HG03025 (cell line): ENCODE results near the gene RCAN2.
"Not testable (repeated sequence)": the region's sequence is repeated elsewhere in the genome, so short reads cannot be mapped to it uniquely, and the experiment has no call there.

Experiments used
- ATAC-seq: cut with Tn5 transposase; IDR thresholded peaks from one replicate; pipeline ENCODE4 v1.9.1; 2021; ENCODE audit warnings: mild to moderate bottlenecking, moderate library complexity; ENCODE audit not compliant: unreplicated experiment, low FRiP score

RCAN2 gene

DNA sequence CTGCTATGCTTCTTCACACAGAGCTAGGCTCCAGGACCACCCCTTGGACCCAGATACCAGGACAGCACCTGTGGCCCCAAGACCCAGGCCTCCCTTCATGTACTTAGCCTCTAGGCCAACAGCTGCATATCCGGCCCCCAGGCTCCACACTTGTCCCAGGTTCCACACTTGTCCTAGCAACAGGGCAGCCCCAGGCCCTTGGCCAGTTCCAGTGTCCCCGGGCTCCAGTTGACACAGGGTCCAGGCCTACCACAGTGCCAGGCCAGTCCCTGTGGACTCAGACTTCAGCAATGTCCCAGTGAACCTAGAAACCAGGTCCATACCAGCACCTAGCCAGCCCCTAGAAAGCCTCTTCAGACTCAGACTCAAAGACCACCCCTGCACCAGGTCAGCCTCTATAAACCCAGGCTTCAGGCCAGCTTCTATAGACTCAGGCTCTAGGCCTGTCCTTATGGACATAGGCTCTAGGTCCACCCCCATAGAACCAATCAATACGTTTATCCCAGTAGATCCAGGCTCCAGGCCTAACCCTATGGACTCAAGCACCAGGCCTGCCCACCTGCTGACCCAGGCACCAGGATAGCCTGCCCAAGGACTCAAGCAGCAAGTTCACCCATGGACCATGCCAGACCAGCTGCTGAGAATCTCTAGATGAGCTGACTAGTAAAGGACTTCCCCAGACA lies 46.3 kb downstream of the RCAN2 start:
- ATAC-seq = no peak

DNA sequence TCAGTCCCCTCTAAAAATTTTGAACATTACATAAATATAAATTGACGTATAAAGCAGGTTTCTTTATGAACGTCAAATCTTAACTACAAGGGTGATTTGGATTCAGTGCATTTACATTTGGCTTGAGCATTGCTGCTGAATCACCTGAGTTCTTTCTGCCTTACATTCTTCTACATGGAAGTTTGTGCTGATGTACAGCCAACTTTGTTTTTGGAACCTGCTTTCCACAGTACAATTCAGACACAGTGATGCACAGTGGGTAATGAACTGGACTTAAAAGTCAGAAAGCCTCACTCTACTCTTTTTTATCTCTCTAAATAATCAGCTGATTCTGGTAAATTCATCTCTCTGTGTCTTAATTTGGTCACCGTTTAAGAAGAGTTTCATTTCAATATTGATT lies 47.6 kb downstream of the RCAN2 start:
- ATAC-seq = no peak

DNA sequence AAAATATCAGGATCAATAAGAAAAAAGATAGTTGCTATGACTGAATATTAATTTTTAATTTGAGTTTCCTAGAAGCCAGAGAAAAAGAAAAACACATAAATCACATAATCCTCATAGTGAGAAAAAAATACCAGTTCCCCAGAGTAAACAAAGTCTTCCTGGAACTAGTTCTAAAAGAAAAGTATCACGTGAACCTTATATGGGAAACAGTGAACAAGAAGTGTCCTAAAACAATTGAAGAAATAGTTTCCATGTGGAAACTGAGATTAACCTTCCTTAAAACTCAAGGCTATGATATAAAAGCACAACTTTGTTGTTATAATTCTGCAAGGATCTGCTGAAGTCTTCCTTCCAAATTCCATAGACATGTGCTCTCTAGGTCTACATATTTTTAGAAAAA lies 50.6 kb downstream of the RCAN2 start:
- ATAC-seq = no peak

DNA sequence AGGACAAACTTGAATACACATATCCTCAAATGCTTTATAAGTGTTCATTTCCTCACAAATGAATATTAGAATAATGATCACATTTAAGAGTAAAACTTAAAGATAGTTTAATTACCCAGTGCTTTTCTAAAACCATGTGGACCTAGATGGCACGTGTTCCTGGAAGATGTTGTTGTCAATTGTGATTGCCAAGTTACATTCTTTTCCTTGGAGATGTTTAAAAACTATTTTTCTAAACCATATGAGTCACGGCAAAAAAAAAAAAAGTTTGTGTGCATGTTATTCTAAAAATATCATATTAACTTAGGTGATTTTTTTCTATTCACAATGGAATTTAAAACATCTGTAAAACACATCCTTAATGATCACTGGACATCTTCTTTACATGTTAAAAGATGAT lies 51.1 kb downstream of the RCAN2 start:
- ATAC-seq = no peak

DNA sequence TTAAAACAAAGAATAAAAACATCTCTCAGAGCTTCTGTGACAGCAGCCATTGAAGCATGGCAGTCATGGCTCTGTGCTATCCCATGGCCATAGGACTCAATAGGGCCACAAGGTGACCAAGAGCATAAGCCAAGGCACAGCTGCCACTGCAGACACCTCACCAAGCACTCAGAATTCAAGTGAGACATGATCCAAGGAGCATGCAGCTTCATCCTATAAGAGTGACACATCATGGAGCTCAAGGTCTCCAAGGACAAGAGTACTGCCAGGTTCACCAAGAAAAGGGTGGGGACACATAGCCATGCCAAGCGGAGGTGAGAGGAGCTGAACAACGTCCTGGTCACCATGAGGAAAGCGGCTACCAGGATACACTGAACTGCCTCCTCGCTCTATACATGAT lies 53.0 kb downstream of the RCAN2 start:
- ATAC-seq = no peak

DNA sequence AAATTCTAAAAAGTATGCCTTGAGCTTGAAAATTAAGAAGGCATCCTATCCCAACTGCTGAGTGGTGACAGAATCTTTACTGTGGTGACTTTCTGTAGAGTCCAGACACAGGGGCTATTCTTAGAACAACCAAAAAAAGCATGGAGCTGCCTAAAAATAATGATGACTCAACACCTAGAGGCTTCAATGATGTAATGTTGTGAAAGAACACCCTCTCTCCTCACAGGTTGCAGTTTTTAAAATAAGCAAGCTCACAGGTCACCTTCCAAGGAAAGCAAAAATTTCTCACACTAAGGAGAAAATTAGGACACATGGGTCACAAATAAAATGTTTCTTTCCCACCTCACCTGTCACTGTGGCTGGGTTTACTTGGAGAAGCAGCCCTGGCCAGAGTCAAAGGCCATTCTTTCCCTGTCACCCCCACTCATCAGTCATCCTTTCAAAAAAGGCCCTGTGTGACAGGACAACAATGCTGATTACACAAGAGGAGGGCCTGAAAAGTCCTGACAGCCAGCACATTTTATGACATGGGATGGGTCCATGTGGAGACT lies 53.5 kb downstream of the RCAN2 start:
- ATAC-seq = no peak

DNA sequence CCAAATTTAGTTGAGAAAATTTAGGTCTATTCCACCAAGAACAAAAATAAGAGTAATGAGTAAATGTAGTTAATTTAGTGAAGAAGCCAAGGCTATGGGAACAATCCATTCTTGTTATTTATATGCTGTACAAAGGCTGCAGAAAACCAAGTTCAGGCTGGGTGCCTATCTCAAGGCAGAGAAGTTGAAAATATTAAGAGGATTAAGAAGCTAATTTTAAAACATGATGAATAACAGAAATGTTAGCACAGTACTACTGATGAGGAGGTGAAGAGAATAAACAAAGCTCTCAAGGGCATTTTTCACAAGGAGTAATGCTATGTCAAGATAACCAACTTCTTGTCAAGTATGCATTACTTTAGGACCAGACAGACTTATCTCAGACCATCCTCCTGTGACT lies 68.6 kb downstream of the RCAN2 start:
- ATAC-seq = no peak

DNA sequence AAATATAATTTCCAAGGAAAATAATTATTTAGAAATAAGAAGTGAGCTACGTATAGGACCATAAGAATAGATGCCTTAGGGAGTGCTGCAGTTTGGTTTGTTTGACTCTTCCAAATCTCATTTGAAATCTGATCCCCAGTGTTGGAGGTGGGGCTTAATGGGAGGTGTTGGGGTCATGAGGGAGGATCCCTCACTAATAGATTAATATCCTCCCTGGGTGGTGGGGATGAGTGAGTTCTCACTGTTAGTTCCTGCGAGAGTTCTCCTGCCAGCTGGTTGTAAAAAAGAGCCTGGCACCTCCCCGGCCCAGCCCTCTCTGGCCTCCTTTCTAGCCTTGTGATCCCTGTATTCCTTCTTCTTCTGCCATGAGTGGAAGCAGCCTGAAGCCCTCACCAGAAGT lies 69.3 kb downstream of the RCAN2 start:
- no peak for ATAC-seq

DNA sequence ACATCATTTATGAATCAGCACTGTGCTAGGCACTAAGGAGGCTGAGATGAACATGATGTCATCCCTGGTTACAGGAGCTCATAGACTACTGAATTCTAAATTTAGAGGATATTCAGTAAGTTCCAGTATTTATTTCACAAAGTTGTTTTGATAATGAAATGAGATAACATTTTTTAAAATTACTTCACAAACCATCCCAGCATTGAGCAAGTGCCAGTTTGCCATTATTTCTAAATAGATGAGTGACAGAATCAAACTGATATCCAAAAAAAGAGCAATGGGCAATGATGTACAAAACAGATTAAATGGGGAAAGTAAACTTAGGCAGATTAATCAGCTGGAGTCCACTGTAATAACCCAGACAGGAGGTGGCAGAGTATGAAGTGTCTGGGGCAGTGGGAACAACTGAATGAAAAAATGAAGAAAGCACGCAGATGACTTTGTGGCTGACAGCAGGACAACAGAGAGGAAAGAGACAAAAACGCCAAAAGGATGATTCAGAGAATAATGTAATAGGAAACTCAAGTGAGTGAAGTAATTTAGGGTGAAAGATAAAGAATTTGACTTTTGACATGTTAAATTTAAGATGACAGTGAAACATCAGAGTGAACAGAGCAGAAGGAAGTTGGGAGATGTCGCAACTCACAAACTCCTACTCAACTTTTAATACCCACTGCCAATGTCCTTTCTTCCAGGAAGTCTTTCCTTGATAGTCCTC lies 70.2 kb downstream of the RCAN2 start:
- ATAC-seq = no peak

DNA sequence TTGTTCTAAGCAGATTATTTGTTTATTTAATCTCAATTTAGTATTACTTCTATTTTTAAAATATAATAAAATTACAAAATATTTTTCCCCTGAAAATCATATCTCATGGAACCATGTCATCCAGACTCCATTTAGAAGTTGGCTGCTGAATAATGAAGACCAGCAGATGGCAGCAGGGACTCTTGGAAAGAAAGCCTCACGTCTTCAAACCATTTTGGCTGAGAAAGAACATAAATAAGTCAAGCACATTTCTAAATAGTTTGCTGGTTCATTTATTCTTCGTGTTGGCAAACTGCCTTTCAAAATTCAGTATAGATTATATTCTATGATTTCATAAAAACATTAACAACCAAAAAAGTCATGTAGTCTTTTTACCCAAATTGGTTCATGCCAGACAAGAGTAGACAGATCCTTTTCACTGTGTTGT lies 71.7 kb downstream of the RCAN2 start:
- ATAC-seq = no peak

DNA sequence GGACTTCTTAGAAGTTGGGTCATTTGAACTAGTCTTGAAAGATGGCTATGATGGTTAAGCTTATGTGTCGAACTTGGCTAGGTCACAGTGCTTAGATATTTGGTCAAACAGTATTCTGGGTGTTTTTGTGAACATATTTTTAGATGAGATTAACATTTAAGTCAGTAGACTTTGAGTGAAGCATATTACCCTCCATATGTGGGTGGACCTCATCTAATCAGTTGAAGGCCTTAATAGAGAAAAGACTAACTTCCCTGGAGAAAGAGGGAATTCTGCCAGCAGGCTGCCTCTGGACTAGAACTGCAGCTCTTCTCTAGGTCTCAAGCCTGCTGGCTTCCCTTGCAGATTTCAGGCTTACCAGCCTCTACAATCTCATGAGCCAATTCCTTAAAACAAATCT lies 76.9 kb downstream of the RCAN2 start:
- no peak for ATAC-seq

DNA sequence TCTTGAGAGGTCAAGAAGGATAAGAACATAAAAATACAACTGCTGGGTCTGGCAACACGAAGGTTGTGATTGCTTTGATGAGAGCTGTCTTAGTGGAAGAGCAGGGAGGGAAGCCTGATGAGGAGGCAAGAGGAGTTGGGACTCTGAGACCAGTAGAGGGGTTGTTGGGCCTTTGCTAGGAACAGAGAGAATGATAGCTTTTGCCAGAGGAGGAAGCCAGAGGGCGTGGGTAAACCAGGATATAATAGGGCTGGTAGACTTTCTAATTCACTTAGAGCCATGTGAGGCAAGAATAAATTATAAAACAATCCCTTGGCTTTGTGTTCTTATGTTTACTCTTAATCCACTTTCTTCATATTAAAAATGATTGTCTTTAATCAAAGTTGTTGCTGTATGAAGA lies 78.6 kb downstream of the RCAN2 start:
- no peak for ATAC-seq

DNA sequence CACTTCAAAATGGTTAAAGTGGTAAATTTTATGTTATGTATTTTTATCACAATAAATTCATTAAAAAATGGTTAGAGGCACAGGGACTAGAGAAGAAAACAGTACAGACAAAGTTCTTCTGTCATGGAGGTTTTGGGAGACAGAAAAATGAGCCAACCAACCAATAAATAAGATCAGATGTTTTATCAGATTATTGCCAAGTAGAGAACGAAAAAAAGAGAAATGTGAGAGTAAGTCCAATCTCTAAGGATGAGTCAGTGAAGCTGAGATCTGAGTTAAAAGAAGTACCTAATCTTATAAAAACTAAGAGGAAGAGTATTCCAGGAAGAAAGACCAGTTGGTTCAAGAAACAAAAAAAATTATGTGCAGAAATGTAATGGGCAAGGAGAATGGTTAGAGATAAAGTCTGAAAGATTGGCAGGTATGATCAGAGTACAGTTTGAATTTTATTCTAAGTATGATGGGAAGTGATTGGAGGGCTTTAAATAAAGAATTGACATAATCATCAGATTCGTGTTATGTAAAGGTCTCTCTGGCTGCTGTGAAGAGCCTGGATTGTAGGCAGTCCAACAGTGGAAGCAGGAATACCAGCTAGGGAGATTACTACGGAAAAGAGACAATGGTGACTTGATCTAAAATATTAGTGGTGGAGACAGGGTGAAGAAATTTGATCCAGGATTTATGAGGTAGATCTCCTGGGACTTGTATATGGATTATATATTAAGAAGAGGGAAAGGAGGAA lies 79.6 kb downstream of the RCAN2 start:
- no peak for ATAC-seq

DNA sequence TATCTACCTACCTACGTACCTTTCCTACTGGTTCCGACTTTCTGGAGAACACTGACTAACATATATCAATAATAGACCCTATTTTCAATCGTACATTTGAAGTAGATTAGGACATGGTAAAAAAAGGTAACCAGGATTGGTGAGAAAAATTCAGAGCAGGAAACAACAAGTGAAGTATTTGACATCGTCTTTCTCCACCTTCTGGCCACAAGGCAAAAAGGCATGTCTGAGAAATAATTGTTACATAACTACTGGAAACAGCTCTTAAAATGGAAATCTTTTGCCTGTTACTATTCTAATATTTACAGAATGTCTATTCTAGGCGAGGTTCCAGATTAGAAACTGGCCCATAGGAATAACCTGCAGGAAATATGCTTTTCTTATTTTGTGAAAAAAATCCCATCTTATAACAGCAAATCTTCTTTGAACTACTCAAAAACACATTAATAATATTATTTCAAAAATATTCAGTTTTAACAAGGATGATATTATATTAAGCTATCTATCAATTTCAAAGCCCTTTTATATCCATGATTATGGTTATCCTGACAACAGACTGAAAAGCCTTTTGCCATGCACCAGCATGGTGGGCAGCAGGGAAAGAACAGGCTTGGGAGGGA lies 80.8 kb downstream of the RCAN2 start:
- ATAC-seq = no peak

DNA sequence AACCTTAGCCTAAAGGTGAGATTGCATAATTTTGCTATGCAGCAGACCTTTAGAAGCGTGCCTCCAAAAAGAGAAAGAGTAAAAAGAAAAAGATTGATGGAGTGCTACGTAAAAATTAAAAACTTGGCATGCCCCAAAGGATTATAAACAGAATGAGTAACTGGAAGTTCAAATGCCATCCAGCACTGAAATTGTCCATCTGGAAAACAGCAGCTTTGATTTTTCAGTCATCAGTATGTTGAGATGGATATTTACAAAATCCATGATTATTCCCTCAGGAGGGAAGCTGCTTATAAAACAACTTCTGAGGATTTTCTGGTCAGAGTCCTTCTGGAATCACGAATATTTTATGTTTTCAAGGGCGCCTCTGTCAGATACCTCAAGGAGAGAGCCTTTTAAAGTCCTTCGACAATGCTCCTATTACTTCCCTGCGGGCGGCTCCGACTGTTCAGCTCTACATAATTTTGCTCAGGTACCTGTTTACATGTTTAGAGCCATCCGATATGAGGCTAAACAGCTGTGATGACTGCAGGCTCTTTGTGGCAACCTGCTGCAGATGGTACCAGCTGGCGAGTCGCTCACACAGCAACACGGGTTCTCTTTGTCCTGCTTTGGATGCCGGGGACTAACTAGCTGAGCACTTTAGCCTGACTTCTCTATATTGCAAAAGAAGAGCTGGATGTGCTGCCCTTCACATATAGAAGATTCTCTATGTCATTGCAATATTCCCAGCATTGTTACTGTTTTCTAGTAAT lies 83.3 kb downstream of the RCAN2 start:
- ATAC-seq = no peak

DNA sequence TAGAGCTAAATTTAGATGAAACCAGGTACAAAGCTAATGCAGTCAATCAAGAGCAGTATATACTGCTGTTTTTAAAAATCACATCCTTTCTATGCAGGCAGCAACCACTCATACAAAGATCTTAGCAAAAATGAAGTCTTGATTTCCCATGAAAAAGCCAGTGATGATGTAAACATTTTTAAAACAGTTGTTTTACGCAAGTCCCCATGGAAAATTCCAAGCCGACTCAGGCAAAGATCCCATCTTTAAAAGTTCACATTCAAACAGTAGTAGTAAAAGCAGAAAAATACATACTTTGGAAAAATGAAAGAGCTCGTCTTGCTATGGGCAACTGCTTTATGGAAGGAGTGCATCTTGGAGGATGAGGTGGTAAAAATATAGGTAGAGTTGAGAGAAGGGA lies 84.0 kb downstream of the RCAN2 start:
- ATAC-seq = no peak

DNA sequence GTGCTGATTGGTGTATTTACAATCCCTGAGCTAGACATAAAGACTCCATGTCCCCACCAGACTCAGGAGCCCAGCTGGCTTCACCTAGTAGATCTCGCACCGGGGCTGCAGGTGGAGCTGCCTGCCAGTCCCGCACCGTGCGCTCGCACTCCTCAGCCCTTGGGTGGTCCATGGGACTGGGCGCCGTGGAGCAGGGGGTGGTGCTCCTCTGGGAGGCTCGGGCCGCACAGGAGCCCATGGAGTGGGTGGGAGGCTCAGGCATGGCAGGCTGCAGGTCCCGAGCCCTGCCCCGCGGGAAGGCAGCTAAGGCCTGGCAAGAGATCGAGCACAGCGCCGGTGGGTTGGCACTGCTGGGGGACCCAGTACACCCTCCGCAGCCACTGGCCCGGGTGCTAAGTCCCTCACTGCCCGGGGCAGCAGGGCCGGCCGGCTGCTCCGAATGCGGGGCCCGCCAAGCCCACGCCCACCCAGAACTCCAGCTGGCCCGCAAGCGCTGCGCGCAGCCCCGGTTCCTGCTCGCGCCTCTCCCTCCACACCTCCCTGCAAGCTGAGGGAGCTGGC lies 85.5 kb downstream of the RCAN2 start:
- not testable (repeated sequence) for ATAC-seq

DNA sequence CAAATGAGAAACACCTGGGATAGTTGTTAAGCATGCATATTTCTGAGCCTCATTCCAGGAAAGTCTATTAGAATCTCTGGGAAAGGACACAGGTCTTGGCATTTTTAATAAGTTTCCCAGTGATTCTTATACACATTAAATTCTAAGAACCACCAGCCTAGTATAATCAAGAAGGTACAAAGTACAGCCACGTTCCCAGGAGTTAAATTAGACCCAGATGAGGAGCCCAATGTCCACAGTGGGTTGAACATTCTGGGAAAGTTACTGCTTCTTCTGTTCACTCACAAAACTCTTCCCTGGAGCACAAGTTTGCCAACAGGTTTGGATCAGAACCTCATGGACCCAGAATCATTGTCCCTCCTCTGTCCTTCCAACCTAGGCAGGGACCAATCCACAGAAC lies 90.4 kb downstream of the RCAN2 start:
- no peak for ATAC-seq

DNA sequence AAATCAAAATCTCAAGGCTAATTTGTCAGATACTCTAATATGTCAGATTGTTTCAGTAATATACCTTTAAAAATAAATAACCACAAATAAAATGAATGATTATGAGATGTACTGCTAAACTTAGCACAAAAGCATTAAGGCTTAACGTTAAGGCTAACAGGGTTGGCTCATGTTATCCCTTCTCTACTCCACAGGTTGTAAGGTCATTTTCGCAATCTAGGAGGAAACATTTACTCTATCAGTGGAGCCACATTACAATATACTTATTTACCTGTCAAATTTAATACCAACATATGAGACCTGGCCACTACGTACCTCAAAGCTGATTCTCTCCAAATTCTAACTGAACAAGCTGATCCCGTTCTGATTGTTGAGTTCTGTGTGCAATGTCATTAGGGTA lies 95.7 kb downstream of the RCAN2 start:
- no peak for ATAC-seq

DNA sequence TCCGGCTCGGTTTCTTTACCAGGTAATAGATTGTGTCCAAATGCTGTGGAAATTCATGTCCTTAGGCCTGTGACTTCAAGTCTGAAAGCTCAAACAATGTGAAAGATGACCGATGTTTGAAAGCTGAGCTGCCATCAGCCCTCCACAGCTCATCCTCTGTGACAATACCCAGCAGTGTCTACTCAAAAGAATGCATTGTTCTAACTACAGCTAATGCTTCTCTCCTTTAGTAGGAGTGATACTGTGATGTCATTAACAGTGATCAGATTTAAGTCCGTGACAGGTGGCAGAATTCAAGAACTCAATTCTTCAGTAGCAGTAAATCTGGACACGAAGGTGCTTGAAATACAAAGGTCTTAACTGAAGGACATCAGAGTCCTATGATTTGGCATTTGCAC lies 97.3 kb downstream of the RCAN2 start:
- no peak for ATAC-seq
